Testis (tissue), 2 donors: Measurements from ENCODE around the gene EPB41L2.

Source experiments
- POLR2A ChIP-seq: fragments of 450-650 bp; IDR thresholded peaks from one replicate; pipeline ENCODE4 v1.6.1; 2017; ENCODE audit warnings: antibody characterized with exemption, mild to moderate bottlenecking, moderate library complexity
- TF ChIP-seq, protein P1 (sequence below), 3 experiments: fragments of 450-650 bp in 2 of 3; fragments of 200-600 bp in 1 of 3; sonication (generic) in 1 of 3; IDR thresholded peaks; one replicate each; pipeline ENCODE4 v1.5.1; 2016 to 2019; ENCODE audit warnings: antibody characterized with exemption in 3 of 3, mild to moderate bottlenecking in 2 of 3, moderate library complexity in 1 of 3

DNA sequence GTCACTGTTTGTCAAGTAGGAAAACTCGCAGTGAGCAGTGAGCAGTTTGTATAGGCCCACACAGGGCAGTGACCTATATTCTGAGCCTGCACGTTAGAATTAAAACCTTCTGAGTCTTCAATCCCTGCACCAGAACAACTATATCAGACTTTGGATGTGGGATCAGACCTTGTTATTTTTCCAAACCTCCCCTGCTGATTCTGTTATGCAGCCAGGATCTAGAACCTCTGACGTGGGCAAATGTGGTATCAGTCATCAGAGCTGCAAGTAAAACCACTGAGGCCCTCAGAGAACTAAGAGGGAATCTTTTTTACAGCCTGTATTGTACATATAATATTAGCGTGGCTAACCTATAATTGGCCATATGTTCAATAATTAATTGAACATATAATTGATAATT lies 40.3 kb upstream of the EPB41L2 start:
- TF ChIP-seq POLR2A = no peak
- TF ChIP-seq, protein P1, sequence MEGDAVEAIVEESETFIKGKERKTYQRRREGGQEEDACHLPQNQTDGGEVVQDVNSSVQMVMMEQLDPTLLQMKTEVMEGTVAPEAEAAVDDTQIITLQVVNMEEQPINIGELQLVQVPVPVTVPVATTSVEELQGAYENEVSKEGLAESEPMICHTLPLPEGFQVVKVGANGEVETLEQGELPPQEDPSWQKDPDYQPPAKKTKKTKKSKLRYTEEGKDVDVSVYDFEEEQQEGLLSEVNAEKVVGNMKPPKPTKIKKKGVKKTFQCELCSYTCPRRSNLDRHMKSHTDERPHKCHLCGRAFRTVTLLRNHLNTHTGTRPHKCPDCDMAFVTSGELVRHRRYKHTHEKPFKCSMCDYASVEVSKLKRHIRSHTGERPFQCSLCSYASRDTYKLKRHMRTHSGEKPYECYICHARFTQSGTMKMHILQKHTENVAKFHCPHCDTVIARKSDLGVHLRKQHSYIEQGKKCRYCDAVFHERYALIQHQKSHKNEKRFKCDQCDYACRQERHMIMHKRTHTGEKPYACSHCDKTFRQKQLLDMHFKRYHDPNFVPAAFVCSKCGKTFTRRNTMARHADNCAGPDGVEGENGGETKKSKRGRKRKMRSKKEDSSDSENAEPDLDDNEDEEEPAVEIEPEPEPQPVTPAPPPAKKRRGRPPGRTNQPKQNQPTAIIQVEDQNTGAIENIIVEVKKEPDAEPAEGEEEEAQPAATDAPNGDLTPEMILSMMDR (IDR thresholded peaks at IDR 0.05) = no peak
